Hepatocyte (in vitro differentiated cells): ENCODE results near the gene TFAP2A. TPM values are rescaled to one million over a fixed set of nuclear protein-coding genes. Genes with fewer than 3 reads are reported as not detected.

ENCODE experiments used
- DNase-seq: peaks from one replicate; pipeline ENCODE4 v3.0.0-alpha.2; 2016; ENCODE audit warnings: low spot score
- H2AFZ ChIP-seq: fragments of 200-600 bp; sonication (generic); 2 replicates; pipeline ENCODE4 v1.6.0; 2016; ENCODE audit warnings: antibody characterized with exemption, mild to moderate bottlenecking
- H3K27ac ChIP-seq: fragments of 200-600 bp; sonication (generic); 2 replicates; pipeline ENCODE4 v1.5.1; 2016; ENCODE audit warnings: mild to moderate bottlenecking
- H3K27me3 ChIP-seq: fragments of 200-600 bp; sonication (generic); 2 replicates; pipeline ENCODE4 v1.6.1; 2016
- H3K36me3 ChIP-seq: fragments of 200-600 bp; sonication (generic); replicated peaks from 2 replicates; pipeline ENCODE4 v1.5.1; 2016; ENCODE audit warnings: low read depth; ENCODE audit not compliant: insufficient read depth
- H3K4me1 ChIP-seq: fragments of 200-600 bp; sonication (generic); 2 replicates; pipeline ENCODE4 v1.5.1; 2016; ENCODE audit warnings: mild to moderate bottlenecking, moderate library complexity; ENCODE audit not compliant: insufficient read depth
- H3K4me2 ChIP-seq: fragments of 200-600 bp; sonication (generic); 2 replicates; pipeline ENCODE4 v1.6.0; 2016
- H3K4me3 ChIP-seq: fragments of 200-600 bp; sonication (generic); 2 replicates; pipeline ENCODE4 v1.5.1; 2016; ENCODE audit warnings: mild to moderate bottlenecking
- H3K79me2 ChIP-seq: fragments of 200-600 bp; sonication (generic); 2 replicates; pipeline ENCODE4 v1.6.0; 2017; ENCODE audit warnings: mild to moderate bottlenecking
- H3K9me2 ChIP-seq: fragments of 200-600 bp; sonication (generic); replicated peaks from 2 replicates; pipeline ENCODE4 v1.6.0; 2017; ENCODE audit warnings: mild to moderate bottlenecking; ENCODE audit not compliant: insufficient read depth
- H3K9me3 ChIP-seq: fragments of 200-600 bp; sonication (generic); 2 replicates; pipeline ENCODE4 v1.5.1; 2016; ENCODE audit warnings: low read depth, mild to moderate bottlenecking
- H4K20me1 ChIP-seq: fragments of 200-600 bp; sonication (generic); 2 replicates; pipeline ENCODE4 v1.6.0; 2016; ENCODE audit warnings: mild to moderate bottlenecking; ENCODE audit not compliant: insufficient read depth, poor library complexity, severe bottlenecking
- CTCF ChIP-seq: fragments of 200-600 bp; sonication (generic); IDR thresholded peaks from 2 replicates; pipeline ENCODE4 v1.5.1; 2016; ENCODE audit warnings: antibody characterized with exemption, mild to moderate bottlenecking; ENCODE audit not compliant: poor library complexity
- EZH2 ChIP-seq: fragments of 200-600 bp; sonication (generic); IDR thresholded peaks from 2 replicates; pipeline ENCODE4 v1.6.1; 2016; ENCODE audit warnings: antibody characterized with exemption, mild to moderate bottlenecking, borderline replicate concordance
- EZH2phosphoT487 ChIP-seq: fragments of 200-600 bp; sonication (generic); IDR thresholded peaks from one replicate; pipeline ENCODE4 v1.6.1; 2018; ENCODE audit warnings: antibody characterized with exemption, mild to moderate bottlenecking, low read depth, moderate library complexity; ENCODE audit not compliant: unreplicated experiment, severe bottlenecking
- WGBS: methylation state at CpG from one replicate; pipeline ENCODE4 v1.1.6; 2016; ENCODE audit warnings: low lambda C conversion rate; ENCODE audit errors: missing lambda C conversion rate; 5-methylcytosine and 5-hydroxymethylcytosine counted together
- polyA plus RNA-seq: library from polyadenylated mRNA; unstranded; fragments of >200 nt; fragmentation: Nextera tagmentation; extraction: Ambion mirVana; gene quantifications from 2 replicates; pipeline ENCODE4 v1.2.1, GENCODE V29; 2016
- total RNA-seq: library from RNA; depleted of rRNA; stranded (reverse); fragments of >200 nt; gene quantifications from 2 replicates; pipeline ENCODE4 v1.2.3, GENCODE V29; 2014

Gene TFAP2A
- total and polyA plus RNA-seq, 2 experiments from 2014 or later = 6.2 to 14.9 TPM

- Histone ChIP-seq H3K27ac (peak overlapping the region; percentile 22), H3K36me3 (no peaks in the 10 kb centered on the region), H4K20me1 (no peaks in the 10 kb centered on the region), H3K4me2 (no peak overlapping the region), H3K9me3 (no peaks in the 10 kb centered on the region), H2AFZ (no peak overlapping the region), H3K27me3 (peaks cover 61% of the 10 kb centered on the region), H3K9me2 (no peaks in the 10 kb centered on the region), H3K4me1 (peaks cover 19% of the 10 kb centered on the region), H3K79me2 (peaks cover 7% of the 10 kb centered on the region), H3K4me3 (no peak overlapping the region)
- TF ChIP-seq CTCF (no peak), EZH2phosphoT487 (no peak), EZH2 (no peak)
- no peak for DNase-seq
- 68% methylated on average over 2 of the region's 2 CpGs for WGBS
These were observed 15.4 kb downstream of the TFAP2A start for GRCh38 chr6:10399451-10399850.

DNA sequence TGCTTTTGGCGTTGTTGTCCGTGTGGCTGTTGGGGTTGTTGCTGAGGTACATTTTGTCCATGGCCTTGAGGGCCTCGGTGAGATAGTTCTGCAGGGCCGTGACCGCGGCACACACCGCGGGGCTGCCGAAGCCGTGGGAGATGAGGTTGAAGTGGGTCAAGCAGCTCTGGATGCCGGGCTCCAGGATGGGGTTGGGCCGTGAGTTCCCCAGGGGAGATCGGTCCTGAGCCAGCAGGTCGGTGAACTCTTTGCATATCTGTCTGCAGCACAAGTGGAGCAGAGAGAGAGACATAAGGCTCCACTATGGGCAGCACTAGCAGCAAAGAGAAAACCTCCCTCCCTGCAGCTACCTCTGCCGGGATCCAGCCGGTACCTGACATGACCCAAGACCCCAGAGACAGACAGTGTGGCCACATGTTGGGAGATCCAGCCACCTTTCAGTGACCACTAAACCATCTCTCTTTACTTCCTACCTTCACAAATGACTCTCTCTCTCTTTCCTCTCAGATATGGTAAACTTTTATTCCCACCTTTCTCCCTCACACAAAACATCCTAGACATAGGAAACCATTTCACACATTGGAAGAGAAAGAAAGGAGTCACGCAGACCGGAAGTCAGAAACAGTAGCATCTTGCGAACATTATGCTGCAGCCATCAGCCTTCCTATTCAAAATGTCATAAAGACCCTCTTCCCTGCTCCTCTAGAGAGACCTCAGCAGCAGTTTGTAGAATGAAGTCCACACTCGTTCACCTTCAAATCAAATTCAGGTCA is 16.2 kb downstream of the TFAP2A start:
- WGBS = 52% methylated on average over 19 of the region's 20 CpGs
- peak overlapping the region; percentile 18 for H3K4me2 ChIP-seq
- H3K27me3 ChIP-seq = peaks cover 69% of the 10 kb centered on the region
- H3K79me2 ChIP-seq = peaks cover 7% of the 10 kb centered on the region
- no peaks in the 10 kb centered on the region for H4K20me1 ChIP-seq
- H3K36me3 ChIP-seq = no peaks in the 10 kb centered on the region
- H3K9me3 ChIP-seq = no peaks in the 10 kb centered on the region
- no peak for DNase-seq
- peak overlapping the region; percentile 22 for H3K27ac ChIP-seq
- H3K4me3 ChIP-seq = no peak overlapping the region
- TF ChIP-seq CTCF (no peak), EZH2phosphoT487 (no peak), EZH2 (no peak)
- H2AFZ ChIP-seq = no peak overlapping the region
- peaks cover 19% of the 10 kb centered on the region for H3K4me1 ChIP-seq
- H3K9me2 ChIP-seq = no peaks in the 10 kb centered on the region

GRCh38 chr6:10397756-10398445 is 17.0 kb downstream of the TFAP2A start:
- Histone ChIP-seq H2AFZ (no peak overlapping the region), H3K9me3 (no peaks in the 10 kb centered on the region), H3K4me2 (peak overlapping the region; percentile 18), H4K20me1 (no peaks in the 10 kb centered on the region), H3K79me2 (peaks cover 3% of the 10 kb centered on the region), H3K27me3 (peaks cover 77% of the 10 kb centered on the region), H3K36me3 (no peaks in the 10 kb centered on the region), H3K4me1 (peaks cover 12% of the 10 kb centered on the region), H3K4me3 (no peak overlapping the region), H3K9me2 (no peaks in the 10 kb centered on the region), H3K27ac (peak overlapping the region; percentile 6)
- DNase-seq = no peak
- TF ChIP-seq CTCF (no peak), EZH2 (no peak), EZH2phosphoT487 (no peak)
- WGBS = 46% methylated on average over 28 of the region's 28 CpGs
